Measurements from ENCODE around the gene HBS1L.

The HBS1L gene

DNA sequence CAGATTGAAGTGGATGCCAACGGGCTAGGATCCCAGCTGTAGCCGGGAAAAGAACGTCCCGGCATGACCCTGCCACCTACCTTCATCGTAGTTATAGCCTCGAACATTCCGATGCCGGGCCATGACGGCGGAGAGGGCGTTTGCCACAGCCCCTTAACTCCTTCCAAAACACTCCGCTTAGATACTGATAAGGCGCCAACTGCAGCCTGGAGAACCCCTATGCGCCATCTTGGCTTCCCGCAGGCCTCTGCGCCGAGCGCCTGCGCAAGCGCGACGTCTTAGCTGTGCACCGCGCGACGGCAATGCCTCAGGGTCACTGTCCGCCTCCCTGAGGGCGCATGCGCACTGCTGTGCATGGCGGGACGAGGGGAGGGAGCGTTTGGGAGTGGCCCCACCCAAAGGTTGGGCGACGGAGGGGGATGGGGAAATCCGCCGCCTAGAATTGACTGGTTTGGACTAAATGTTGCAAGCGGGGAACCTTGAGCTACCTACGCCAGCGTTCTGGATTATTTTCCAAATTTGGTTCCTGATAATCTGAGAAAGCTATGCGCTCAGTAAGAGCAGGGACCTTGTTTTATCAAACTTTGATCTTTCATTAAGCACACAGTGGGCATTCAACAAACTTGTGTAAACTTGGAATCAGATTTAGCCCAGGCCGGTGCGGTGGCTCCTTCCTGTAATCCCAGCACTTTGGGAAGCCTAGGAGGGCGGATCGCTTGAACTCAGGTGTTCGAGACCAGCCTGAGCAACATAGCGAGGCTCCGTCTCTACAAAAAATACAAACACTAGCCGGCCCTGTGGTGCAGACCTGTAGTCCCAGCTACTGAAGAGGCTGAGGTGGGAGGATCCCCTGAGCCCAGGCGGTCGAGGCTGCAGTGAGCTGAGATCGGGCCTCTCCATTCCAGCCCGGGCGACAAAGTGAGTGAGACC is at the start of gene HBS1L:
HBS1L (minus strand) TSS at position 254 of the 930 bp plus-strand sequence; CDS start at position 123, 131 bp downstream.
- in situ Hi-C loops (cut with MboI; ENCODE audit: low sequenced_read_pairs): no loop called here

- in situ Hi-C loops (cut with MboI; ENCODE audit: low sequenced_read_pairs): no loop called here
Measured at GRCh38 chr6:135104199-135104598, 49.6 kb upstream of the HBS1L start.

GRCh38 chr6:135102191-135102590 is 47.6 kb upstream of the HBS1L start:
- in situ Hi-C loops (cut with MboI; ENCODE audit: low sequenced_read_pairs): no loop called here

- in situ Hi-C loops (cut with MboI; ENCODE audit: low sequenced_read_pairs): no loop called here
Measured at GRCh38 chr6:135097172-135097571, 42.5 kb upstream of the HBS1L start.

- in situ Hi-C loops (cut with MboI; ENCODE audit: low sequenced_read_pairs): no loop called here
Measured at GRCh38 chr6:135096403-135097130, 41.9 kb upstream of the HBS1L start.

GRCh38 chr6:135095716-135096115 is 41.1 kb upstream of the HBS1L start:
- in situ Hi-C loops (cut with MboI; ENCODE audit: low sequenced_read_pairs): no loop called here

- in situ Hi-C loops (cut with MboI; ENCODE audit: low sequenced_read_pairs): no loop called here
Measured at GRCh38 chr6:135094403-135094821, 39.8 kb upstream of the HBS1L start.

DNA sequence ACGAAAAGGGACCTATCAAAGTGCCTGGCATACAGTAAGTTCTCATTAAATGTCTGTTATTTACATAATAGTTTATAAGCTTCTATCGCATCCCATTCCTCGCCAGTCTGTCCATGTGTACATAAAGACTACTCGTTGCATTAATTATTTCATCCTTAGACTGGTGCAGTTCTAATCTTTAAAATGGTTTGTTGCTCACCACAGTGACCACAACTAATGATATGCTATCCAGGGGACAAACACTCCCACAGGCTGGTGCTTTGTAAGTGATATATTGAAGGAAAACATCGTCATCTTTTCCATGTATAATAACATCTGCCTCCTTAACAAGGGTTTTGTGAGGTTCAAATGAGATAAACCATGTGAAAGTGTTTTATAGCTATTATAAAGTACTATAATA is 39.0 kb upstream of the HBS1L start:
- in situ Hi-C loops (cut with MboI; ENCODE audit: low sequenced_read_pairs): no loop called here

- in situ Hi-C loops (cut with MboI; ENCODE audit: low sequenced_read_pairs): no loop called here
Measured at GRCh38 chr6:135092724-135093123, 38.1 kb upstream of the HBS1L start.

GRCh38 chr6:135090819-135091218 is 36.2 kb upstream of the HBS1L start:
- in situ Hi-C loops (cut with MboI; ENCODE audit: low sequenced_read_pairs): no loop called here

DNA sequence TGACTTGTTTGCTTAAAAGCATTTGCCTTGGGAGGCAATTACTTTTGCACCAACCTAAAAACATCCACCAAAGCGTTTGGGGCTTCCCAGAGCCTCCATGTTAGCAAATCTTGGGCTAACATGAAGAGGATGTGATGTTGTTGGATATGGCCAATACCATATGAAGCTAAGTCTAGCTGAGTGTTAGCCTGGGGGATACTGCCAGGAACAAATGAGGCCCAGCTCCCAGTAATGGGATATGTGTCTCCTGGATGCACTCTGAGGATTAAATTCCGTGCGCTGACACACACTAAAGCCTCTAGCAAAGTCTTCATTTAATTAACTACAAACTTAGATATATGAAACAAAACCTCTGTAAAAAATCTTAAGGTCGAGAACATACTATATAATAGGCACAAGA is 35.3 kb upstream of the HBS1L start:
- in situ Hi-C loops (cut with MboI; ENCODE audit: low sequenced_read_pairs): no loop called here

- in situ Hi-C loops (cut with MboI; ENCODE audit: low sequenced_read_pairs): no loop called here
Measured at GRCh38 chr6:135088818-135089809, 34.5 kb upstream of the HBS1L start.

- in situ Hi-C loops (cut with MboI; ENCODE audit: low sequenced_read_pairs): no loop called here
Measured at GRCh38 chr6:135088281-135088680, 33.7 kb upstream of the HBS1L start.

- in situ Hi-C loops (cut with MboI; ENCODE audit: low sequenced_read_pairs): no loop called here
Measured at GRCh38 chr6:135087803-135088202, 33.2 kb upstream of the HBS1L start.

DNA sequence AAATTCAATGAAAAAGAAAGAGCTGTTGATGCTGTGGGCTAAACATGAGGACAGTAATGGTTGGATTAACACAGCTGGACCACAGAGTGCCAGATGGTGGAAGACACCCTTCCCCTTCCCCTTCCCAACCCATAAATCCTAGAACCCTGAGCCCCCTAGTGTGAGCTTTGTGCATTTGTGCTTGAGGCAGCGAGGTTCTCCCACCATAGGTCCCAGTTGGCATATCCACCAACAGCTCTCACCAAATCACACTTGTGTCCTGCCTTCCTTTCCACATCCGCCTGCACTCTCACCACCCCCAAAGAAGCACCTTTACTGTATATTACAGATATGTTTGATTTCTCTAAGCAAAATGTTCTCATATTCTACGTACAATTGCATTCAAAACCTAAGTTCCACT is 32.8 kb upstream of the HBS1L start:
- in situ Hi-C loops (cut with MboI; ENCODE audit: low sequenced_read_pairs): no loop called here

GRCh38 chr6:135086414-135086764 is 31.8 kb upstream of the HBS1L start:
- in situ Hi-C loops (cut with MboI; ENCODE audit: low sequenced_read_pairs): no loop called here

- in situ Hi-C loops (cut with MboI; ENCODE audit: low sequenced_read_pairs): no loop called here
Measured at GRCh38 chr6:135085700-135086413, 31.2 kb upstream of the HBS1L start.

DNA sequence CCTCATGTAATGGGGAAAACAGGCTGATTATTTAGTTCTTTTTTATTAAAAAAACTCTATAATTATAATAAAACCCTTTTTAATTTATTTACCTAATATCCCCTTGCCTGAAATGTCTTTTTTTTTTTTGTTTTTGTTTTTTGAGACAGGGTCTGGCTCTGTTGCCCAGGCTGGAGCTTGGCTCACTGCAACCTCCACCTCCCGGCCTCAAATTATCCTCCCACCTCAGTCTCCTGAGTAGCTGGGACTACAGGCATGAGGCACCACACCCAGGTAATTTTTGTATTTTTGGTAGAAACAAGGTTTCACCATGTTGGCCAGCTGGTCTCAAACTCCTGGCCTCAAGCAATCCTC is 30.3 kb upstream of the HBS1L start:
- in situ Hi-C loops (cut with MboI; ENCODE audit: low sequenced_read_pairs): no loop called here

- in situ Hi-C loops (cut with MboI; ENCODE audit: low sequenced_read_pairs): no loop called here
Measured at GRCh38 chr6:135084001-135084915, 29.6 kb upstream of the HBS1L start.
